ENCODE measurements around the gene TIMM10B. TPM values are rescaled to one million over a fixed set of nuclear protein-coding genes. Genes with fewer than 3 reads are reported as not detected.

TIMM10B gene
- 24.8 TPM for total RNA-seq

GRCh38 chr11:6481012-6481923, at the start of gene TIMM10B, which contains the start of gene ARFIP2:
Gene TIMM10B, plus strand, starts transcription at chr11:6481501. Its CDS starts 16 bp downstream, at chr11:6481517.
Gene ARFIP2, minus strand, starts transcription at chr11:6481331. Its CDS starts 910 bp downstream, at chr11:6480421.
- peak; percentile 98 for ATAC-seq

GRCh38 chr11:6431861-6432260, 49.4 kb upstream of the TIMM10B start:
- ATAC-seq = no peak

GRCh38 chr11:6433998-6434660, 47.2 kb upstream of the TIMM10B start:
- no peak for ATAC-seq

GRCh38 chr11:6437423-6437822, 43.9 kb upstream of the TIMM10B start:
- no peak for ATAC-seq

- no peak for ATAC-seq
These were observed 43.3 kb upstream of the TIMM10B start for GRCh38 chr11:6437993-6438392.

GRCh38 chr11:6438979-6439571, 42.2 kb upstream of the TIMM10B start:
- peak; percentile 65 for ATAC-seq

- no peak for ATAC-seq
These were observed 40.4 kb upstream of the TIMM10B start, which contains the start of gene HPX for GRCh38 chr11:6440906-6441358. Gene HPX, minus strand, starts transcription at chr11:6440987. Its CDS starts 24 bp downstream, at chr11:6440963.

GRCh38 chr11:6442441-6442840, 38.9 kb upstream of the TIMM10B start:
- no peak for ATAC-seq

GRCh38 chr11:6443269-6444003, 37.9 kb upstream of the TIMM10B start:
- ATAC-seq = peak; percentile 75

- ATAC-seq = no peak
These were observed 32.7 kb upstream of the TIMM10B start for GRCh38 chr11:6448574-6448973.

- ATAC-seq = no peak
These were observed 29.1 kb upstream of the TIMM10B start for GRCh38 chr11:6452219-6452618.

GRCh38 chr11:6453152-6453551, 28.1 kb upstream of the TIMM10B start:
- no peak for ATAC-seq

GRCh38 chr11:6455070-6455469, 26.2 kb upstream of the TIMM10B start:
- no peak for ATAC-seq

- no peak for ATAC-seq
These were observed 24.8 kb upstream of the TIMM10B start for GRCh38 chr11:6456361-6457073.

GRCh38 chr11:6457581-6458320, 23.6 kb upstream of the TIMM10B start:
- peak; percentile 15 for ATAC-seq

GRCh38 chr11:6458352-6459098, 22.8 kb upstream of the TIMM10B start:
- peak; percentile 62 for ATAC-seq

- ATAC-seq = no peak
These were observed 22.2 kb upstream of the TIMM10B start for GRCh38 chr11:6459099-6459450.

GRCh38 chr11:6468712-6469495, 12.4 kb upstream of the TIMM10B start:
- peak; percentile 62 for ATAC-seq

- no peak for ATAC-seq
These were observed 11.7 kb upstream of the TIMM10B start for GRCh38 chr11:6469599-6469998.
